ENCODE measurements around the gene ARMC10.
"Not testable (repeated sequence)": the region's sequence is repeated elsewhere in the genome, so short reads cannot be mapped to it uniquely, and the experiment has no call there.

The ARMC10 gene

DNA sequence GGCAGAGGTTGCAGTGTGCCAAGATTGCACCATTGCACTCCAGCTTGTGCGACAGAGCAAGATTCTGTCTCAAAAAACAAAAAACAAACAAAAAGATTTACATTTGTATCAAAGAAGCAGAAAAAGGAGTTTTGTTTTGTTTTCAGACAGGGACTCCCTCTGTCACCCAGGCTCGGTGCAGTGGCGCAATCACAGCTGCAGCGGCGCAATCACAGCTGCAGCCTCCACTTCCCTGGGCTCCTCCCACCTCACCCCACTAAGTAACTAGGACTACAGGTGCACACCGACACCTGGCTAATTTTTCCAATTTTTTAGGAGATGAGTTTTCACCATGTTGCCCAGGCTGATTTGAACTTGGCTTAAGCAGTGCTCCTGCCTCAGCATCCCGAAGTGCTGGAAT lies 1.8 kb downstream of the ARMC10 start:
- in situ Hi-C loops (cut with MboI; ENCODE audit: low sequenced_read_pairs) = no loop called here

GRCh38 chr7:103077318-103077717 lies 2.4 kb downstream of the ARMC10 start:
- in situ Hi-C loops (cut with MboI; ENCODE audit: low sequenced_read_pairs) = no loop called here

- in situ Hi-C loops (cut with MboI; ENCODE audit: low sequenced_read_pairs) = not testable (repeated sequence)
These were observed 3.3 kb downstream of the ARMC10 start for GRCh38 chr7:103078226-103078625.

- in situ Hi-C loops (cut with MboI; ENCODE audit: low sequenced_read_pairs) = no loop called here
These were observed 4.9 kb downstream of the ARMC10 start for GRCh38 chr7:103079836-103080235.

GRCh38 chr7:103080923-103081322 lies 6.0 kb downstream of the ARMC10 start:
- in situ Hi-C loops (cut with MboI; ENCODE audit: low sequenced_read_pairs) = no loop called here

DNA sequence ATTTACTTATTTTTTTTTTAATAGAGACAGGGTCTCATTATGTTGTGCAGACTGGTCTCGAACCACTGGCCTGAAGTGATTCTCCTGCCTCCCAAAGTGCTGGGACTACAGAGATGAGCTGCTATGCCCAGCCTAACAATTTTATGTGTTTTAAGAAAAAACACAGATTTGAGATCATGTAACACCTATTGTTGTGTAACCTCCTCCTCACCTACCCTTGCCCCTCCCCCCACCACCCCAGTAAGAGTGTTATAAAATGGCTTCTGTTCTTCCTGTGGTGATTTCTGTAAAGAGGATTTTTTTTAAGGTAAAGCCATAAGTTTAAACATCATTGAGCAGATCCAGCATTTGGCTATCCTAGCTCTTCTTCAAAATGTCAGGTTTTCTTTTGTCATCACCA lies 7.6 kb downstream of the ARMC10 start:
- in situ Hi-C loops (cut with MboI; ENCODE audit: low sequenced_read_pairs) = no loop called here

DNA sequence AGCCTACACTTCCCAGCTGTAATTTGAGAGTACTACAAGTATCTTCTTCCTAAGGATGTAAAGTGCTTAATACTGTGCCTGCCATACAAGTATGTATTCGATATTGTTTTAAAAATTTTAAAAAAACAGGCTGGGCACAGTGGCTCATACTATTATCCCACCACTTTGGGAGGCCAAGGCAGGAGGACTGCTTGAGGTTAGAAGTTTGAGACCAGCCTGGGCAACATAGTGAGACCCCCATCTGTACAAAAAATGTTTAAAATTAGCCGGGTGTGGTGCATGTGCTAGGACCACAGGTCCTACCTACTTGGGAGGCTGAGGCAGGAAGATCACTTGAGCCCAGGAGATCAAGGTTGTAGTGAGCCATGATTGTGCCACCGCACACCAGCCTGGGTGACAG lies 8.3 kb downstream of the ARMC10 start:
- in situ Hi-C loops (cut with MboI; ENCODE audit: low sequenced_read_pairs) = no loop called here

DNA sequence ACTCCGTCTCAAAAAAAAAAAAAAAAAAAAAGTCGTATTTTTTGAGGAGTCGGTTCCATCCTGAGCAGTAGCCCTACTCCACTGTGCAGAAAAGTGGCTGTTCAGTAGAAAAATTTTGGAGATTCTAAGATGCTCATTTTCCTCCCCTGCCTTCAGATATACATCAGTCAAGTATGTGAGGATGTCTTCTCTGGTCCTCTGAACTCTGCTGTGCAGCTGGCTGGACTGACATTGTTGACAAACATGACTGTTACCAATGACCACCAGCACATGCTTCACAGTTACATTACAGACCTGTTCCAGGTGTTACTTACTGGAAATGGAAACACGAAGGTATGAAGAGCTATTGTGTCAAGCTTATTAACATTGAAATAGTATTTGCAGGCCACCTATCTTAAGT lies 17.4 kb downstream of the ARMC10 start:
- in situ Hi-C loops (cut with MboI; ENCODE audit: low sequenced_read_pairs) = not testable (repeated sequence)

- in situ Hi-C loops (cut with MboI; ENCODE audit: low sequenced_read_pairs) = no loop called here
These were observed 18.5 kb downstream of the ARMC10 start for GRCh38 chr7:103093429-103093828.

DNA sequence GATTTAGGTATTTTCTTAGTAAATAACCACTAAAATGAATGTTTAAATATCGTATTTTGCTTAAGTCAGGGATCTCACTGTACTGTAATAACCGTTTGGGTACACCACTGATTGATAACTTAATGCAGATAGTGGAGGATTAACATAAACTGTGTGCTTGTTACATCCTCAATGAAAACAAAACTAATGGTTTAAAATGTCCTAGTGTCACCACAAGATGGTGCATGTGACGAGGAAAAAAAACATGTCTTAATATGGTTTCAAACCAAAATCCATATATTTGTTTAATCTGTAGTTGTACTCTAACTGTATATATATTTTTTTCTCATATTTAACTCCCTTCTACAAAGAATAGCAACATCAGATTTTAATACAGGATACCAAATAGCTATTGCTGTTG lies 19.2 kb downstream of the ARMC10 start:
- in situ Hi-C loops (cut with MboI; ENCODE audit: low sequenced_read_pairs) = no loop called here

DNA sequence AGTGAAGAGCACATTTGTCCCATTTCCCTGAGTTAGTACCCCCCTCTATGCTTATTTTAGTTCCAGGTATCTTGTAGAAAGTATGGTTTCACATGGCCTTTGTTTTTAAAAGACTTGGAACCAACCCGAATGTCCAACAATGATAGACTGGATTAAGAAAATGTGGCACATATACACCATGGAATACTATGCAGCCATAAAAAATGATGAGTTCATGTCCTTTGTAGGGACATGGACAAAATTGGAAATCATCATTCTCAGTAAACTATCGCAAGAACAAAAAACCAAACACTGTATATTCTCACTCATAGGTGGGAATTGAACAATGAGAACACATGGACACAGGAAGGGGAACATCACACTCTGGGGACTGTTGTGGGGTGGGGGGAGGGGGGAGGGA lies 20.6 kb downstream of the ARMC10 start:
- in situ Hi-C loops (cut with MboI; ENCODE audit: low sequenced_read_pairs) = not testable (repeated sequence)

DNA sequence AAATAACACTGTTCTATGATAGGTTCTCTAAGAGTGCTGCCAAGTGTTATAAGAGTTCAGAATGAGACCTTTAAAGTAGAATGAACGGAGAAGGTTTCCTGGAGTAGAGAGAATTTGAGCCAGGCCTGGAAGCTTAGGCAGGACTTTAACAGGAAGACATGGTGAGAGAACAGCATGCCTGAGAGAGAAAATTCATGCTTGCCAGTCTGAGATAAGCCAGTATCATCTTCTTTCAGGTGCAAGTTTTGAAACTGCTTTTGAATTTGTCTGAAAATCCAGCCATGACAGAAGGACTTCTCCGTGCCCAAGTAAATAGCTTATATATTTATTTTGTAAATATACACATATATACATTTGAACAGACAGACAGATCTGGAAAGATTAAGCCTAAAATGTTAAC lies 22.1 kb downstream of the ARMC10 start:
- in situ Hi-C loops (cut with MboI; ENCODE audit: low sequenced_read_pairs) = no loop called here

DNA sequence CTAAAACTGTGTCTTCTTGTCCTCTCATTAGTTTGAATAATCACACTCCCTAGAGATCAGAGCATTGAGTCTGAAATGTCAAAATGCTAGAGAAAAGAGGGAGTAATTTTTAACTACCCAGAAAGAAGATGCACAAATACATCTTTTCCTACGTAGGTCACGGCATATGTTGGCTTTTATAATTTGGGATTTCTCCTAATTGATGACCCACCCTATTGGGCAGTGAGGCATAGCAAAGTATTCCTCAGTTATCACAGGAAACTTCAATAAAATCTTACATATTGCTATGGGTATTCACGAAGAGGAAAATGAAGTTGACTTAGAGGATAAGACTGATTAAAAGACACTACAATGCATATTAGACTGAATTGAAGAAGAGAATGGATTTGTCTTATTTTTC lies 25.4 kb downstream of the ARMC10 start:
- in situ Hi-C loops (cut with MboI; ENCODE audit: low sequenced_read_pairs) = no loop called here

GRCh38 chr7:103101543-103101942 lies 26.6 kb downstream of the ARMC10 start:
- in situ Hi-C loops (cut with MboI; ENCODE audit: low sequenced_read_pairs) = no loop called here

DNA sequence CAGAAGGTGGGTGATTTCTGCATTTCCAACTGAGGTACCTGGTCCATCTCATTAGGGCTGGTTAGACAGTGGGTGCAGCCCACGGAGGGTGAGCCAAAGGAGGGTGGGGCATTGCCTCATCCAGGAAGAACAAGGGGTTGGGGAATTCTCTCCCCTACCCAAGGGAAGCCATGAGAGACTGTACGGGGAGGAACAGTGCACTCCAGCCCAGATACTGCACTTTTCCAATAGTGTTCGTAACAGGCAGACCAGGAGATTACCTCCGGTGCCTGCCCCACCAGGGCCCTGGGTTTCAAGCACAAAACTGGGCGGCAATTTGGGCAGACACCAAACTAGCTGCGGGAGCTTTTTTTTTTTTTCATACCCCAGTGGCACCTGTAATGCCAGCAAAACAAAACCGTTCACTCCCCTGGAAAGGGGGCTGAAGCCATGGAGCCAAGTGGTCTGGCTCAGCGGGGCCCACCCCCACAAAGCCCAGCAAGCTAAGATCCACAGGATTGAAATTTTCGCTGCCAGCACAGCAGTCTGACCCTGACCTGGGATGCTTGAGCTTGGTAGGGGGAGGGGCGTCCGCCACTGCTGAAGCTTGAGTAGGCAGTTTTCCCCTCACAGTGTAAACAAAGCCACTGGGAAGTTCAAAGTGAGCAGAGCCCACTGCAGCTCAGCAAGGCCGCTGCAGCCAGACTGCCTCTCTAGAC lies 31.2 kb downstream of the ARMC10 start:
- in situ Hi-C loops (cut with MboI; ENCODE audit: low sequenced_read_pairs) = no loop called here

DNA sequence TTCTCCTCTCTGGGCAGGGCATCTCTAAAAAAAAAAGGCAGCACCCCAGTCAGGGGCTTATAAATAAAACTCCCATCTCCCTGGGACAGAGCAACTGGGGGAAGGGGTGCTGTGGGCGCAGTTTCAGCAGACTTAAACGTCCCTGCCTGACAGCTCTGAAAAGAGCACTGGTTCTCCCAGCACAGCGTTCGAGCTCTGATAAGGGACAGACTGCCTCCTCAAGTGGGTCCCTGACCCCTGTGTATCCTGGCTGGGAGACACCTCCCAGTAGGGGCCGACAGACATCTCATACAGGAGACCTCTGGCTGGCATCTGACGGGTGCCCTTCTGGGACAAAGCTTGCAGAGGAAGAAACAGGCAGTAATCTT lies 31.7 kb downstream of the ARMC10 start:
- in situ Hi-C loops (cut with MboI; ENCODE audit: low sequenced_read_pairs) = not testable (repeated sequence)

DNA sequence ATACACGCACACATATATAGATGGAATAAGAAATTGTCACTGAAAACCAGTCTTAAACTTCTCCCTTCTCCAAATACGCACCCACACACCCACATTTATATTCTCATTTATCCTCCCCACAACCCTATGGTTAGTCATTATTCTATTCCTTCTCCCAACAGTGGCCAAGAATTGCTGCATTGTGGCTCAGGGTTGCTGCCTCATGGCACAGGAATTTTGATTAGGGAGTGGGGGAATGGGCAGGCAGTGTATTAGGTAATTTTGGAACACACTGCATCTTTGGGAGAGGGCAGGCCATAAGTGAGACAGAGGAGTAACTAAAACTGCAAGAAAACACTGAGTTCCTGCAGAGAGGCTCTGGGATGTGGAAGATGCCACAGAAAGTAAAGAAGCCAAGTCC lies 38.2 kb downstream of the ARMC10 start:
- in situ Hi-C loops (cut with MboI; ENCODE audit: low sequenced_read_pairs) = no loop called here

GRCh38 chr7:103114576-103115008 lies 39.7 kb downstream of the ARMC10 start:
- in situ Hi-C loops (cut with MboI; ENCODE audit: low sequenced_read_pairs) = no loop called here

GRCh38 chr7:103115771-103116170 lies 40.8 kb downstream of the ARMC10 start:
- in situ Hi-C loops (cut with MboI; ENCODE audit: low sequenced_read_pairs) = no loop called here

- in situ Hi-C loops (cut with MboI; ENCODE audit: low sequenced_read_pairs) = no loop called here
These were observed 41.6 kb downstream of the ARMC10 start for GRCh38 chr7:103116511-103116910.

DNA sequence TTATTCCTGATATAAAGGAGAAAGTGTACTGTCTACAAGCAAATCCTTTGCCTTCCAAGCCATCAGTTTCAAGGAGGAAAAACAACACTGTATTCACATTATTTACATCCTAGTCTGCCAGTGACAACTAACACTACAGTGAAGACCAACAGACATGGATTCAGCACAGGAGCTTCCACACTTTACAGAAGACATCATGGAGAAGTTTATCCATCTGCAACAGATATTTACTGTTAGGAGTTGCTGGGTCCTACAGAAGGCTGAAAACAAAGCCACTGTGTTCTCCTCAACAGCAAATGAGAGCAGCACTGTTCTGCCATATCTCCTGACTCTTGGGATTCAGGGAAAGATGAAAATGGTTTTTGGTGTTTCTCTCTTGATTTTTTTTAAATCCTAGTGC lies 42.1 kb downstream of the ARMC10 start:
- in situ Hi-C loops (cut with MboI; ENCODE audit: low sequenced_read_pairs) = no loop called here

DNA sequence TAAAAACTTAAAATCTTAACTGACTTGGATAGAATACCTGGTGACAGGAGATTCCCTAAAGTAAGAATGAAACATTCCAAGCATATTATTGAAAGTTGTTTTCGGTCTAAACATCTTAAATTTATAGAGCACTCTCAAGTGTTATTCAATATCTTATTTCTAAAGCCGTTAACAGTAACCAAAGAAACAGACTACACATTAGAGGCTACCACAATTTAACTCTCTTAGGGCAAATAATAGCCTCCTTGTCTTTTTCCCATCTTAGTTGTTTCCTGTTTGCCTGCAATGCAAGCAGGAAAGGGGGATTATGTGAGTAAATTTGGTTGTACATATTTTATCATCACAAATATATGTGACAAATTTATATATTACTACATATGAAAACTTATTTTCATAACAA lies 42.5 kb downstream of the ARMC10 start:
- in situ Hi-C loops (cut with MboI; ENCODE audit: low sequenced_read_pairs) = no loop called here

DNA sequence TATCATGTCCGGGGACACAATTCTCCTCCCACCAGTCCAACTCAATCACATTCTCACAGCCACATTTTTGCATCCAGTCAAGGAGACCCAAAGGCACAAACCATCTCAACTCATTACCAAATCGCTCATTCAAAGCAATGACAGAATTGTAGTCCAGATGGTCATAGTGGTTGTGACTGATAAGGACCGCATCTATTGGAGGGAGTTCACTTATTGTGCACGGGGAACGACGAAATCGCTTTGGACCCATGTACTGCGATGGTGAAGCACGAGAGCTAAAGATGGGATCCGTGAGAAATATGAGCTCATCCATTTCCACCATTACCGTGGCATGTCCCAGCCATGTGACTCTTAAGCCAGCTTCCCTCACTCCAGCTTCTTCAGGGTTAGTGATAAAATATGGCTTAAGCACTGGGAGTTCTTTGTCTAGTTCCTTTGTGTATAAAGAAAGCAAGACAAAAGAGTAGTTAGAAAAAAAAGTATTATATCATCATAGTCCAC lies 44.9 kb downstream of the ARMC10 start:
- in situ Hi-C loops (cut with MboI; ENCODE audit: low sequenced_read_pairs) = no loop called here

All from HL-60/S4 (cell line).